Activated CD4-positive, alpha-beta T cell treated with anti-CD3 and anti-CD28 coated beads, Interleukin-2, amount 50 U/mL, for 4 hours (primary cell): Measurements from ENCODE around the gene DAPK2.

Experiments used
- DNase-seq, 2 experiments: peaks; one replicate each; pipeline ENCODE4 v3.0.0-alpha.2; 2020

DAPK2 gene

GRCh38 chr15:64022571-64022970 is 23.7 kb downstream of the DAPK2 start:
- DNase-seq = no peak

GRCh38 chr15:64019764-64020163 is 26.5 kb downstream of the DAPK2 start:
- no peak for DNase-seq

GRCh38 chr15:64017591-64018163 is 28.6 kb downstream of the DAPK2 start:
- DNase-seq = no peak

GRCh38 chr15:64017082-64017588 is 29.1 kb downstream of the DAPK2 start:
- DNase-seq = no peak

GRCh38 chr15:64016257-64016656 is 30.0 kb downstream of the DAPK2 start:
- DNase-seq = no peak

- DNase-seq = no peak
These were observed 31.3 kb downstream of the DAPK2 start for GRCh38 chr15:64014995-64015394.

GRCh38 chr15:64013179-64014062 is 32.9 kb downstream of the DAPK2 start:
- DNase-seq = no peak

GRCh38 chr15:64011736-64012135 is 34.5 kb downstream of the DAPK2 start:
- DNase-seq = no peak

GRCh38 chr15:64010719-64011118 is 35.6 kb downstream of the DAPK2 start:
- DNase-seq = peak; percentile 82 to 84

GRCh38 chr15:64009798-64010261 is 36.5 kb downstream of the DAPK2 start:
- peak; percentile 45 to 53 for DNase-seq

GRCh38 chr15:64009241-64009640 is 37.0 kb downstream of the DAPK2 start:
- no peak for DNase-seq

- DNase-seq = no peak
These were observed 38.1 kb downstream of the DAPK2 start for GRCh38 chr15:64008177-64008576.

GRCh38 chr15:64006642-64007041 is 39.6 kb downstream of the DAPK2 start:
- DNase-seq = no peak

- DNase-seq = no peak
These were observed 41.7 kb downstream of the DAPK2 start for GRCh38 chr15:64004587-64004986.

- no peak for DNase-seq
These were observed 42.2 kb downstream of the DAPK2 start for GRCh38 chr15:64004056-64004455.

- no peak for DNase-seq
These were observed 43.1 kb downstream of the DAPK2 start for GRCh38 chr15:64003182-64003581.

GRCh38 chr15:64001148-64001547 is 45.1 kb downstream of the DAPK2 start:
- DNase-seq = no peak

- no peak for DNase-seq
These were observed 45.9 kb downstream of the DAPK2 start for GRCh38 chr15:64000183-64000951.

GRCh38 chr15:63999177-63999576 is 47.1 kb downstream of the DAPK2 start:
- DNase-seq = no peak

- DNase-seq = no peak
These were observed 47.8 kb downstream of the DAPK2 start for GRCh38 chr15:63998489-63998888.

- no peak for DNase-seq
These were observed 48.4 kb downstream of the DAPK2 start for GRCh38 chr15:63997715-63998442.

GRCh38 chr15:63996794-63997357 is 49.4 kb downstream of the DAPK2 start:
- DNase-seq = no peak
